ENCODE data around the gene MICAL3.
"Not testable (repeated sequence)": the region's sequence is repeated elsewhere in the genome, so short reads cannot be mapped to it uniquely, and the experiment has no call there.

The MICAL3 gene

DNA sequence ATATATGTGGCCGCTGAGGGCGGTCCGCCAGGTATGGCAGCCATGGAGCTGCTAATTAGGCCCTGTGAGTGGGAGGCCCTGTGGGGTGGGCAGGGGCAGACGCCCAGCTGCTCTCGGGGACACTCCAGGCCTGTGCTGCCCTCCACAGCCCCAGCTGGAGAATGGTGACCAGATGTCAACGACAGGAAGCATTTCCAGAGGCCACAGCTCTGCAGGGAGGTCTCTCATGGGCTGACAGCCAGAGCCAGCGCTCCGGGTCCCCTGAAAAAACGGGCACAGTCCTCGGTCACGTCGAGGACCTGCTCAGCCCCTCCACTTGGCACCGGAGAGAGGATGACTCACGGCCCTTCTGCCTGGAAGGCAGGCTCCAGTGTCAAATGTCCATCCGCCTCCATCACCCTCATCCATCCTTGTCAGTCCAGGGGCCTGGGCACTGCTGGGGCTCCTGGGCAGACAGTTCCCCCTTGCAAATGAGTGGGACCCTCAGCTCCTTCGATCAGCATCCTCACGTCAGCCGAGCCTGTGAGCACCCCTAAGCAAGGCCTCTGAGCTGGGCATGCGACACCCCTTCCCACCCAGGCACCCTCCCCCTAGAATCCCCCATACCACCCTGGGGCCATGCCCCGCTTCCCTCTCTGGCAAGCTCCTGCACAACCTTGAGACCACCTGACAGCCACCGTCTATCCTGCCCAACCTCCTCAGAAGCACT, 252.0 kb downstream of the MICAL3 start:
- peaks cover 8% of the 10 kb centered on the region for H3K4me1 ChIP-seq (ENCODE audit: insufficient read depth, insufficient read length)
- peaks cover 4% of the 10 kb centered on the region for H3K27me3 ChIP-seq (ENCODE audit: insufficient read depth, insufficient read length)
- DNase-seq (ENCODE audit: low read depth, low spot score) = no peak
- peaks cover 5% of the 10 kb centered on the region for H3K36me3 ChIP-seq (ENCODE audit: insufficient read depth, insufficient read length, low read length)
- no peaks in the 10 kb centered on the region for H3K9me3 ChIP-seq (ENCODE audit: insufficient read depth, low read length)
- TF ChIP-seq ZNF274 (IDR thresholded peaks at IDR 0.05; ENCODE audit: low read depth, low read length) = no peak
- TF ChIP-seq SUZ12 (IDR thresholded peaks at IDR 0.05; ENCODE audit: extremely low read depth, insufficient read depth, insufficient read length) = no peak
- no peak for TF ChIP-seq YY1 (IDR thresholded peaks at IDR 0.05; ENCODE audit: insufficient read depth, insufficient read length)
- no peak overlapping the region for H3K9ac ChIP-seq (ENCODE audit: insufficient read length, low read depth)
- H3K4me3 ChIP-seq (ENCODE audit: insufficient read length, low read depth) = no peak overlapping the region

DNA sequence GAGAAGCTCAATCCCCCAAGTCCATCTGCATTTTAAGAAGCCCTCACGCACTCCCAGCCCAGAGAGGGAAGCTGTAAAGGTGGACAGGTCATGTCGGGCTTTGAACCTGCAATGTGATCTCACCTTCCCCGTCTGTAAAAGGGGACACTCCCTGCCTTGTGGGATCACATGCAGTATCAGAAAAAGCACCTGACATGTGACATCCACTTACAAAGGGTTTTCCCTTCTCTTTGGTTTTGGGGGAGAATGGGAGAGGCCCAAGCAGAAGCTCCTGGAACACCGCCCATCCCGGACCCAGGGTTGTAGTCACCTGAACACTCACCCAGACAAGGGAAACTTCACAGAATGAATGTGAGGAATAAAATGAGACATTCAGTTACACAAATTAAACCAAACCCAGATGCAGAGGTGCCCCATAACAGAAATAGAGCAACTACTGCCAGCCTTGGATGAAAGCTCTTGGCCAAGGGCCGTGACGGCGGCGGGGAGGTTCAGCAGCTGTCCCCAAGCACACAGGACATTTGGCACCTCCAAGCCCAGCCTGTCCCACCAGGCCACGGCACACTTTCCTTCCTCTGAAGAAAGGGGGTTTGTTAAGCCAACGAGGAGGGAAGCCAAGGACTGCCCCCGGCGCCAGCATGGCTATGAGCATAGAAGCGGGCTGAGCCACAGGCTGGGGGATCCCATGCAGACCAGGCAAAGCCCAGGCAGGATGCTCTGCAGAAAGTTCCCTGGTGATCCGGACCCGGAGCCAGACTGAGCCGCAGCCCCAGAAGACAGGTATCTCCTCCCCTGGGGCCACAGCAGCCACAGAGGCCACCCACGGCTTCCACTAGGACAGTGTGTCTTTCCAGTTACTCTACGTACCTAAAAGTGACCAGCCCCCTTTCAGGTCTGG, 253.9 kb downstream of the MICAL3 start:
- Histone ChIP-seq H3K4me3 (ENCODE audit: insufficient read length, low read depth) (no peak overlapping the region), H3K9me3 (ENCODE audit: insufficient read depth, low read length) (no peaks in the 10 kb centered on the region), H3K4me1 (ENCODE audit: insufficient read depth, insufficient read length) (peaks cover 4% of the 10 kb centered on the region), H3K27me3 (ENCODE audit: insufficient read depth, insufficient read length) (peaks cover 4% of the 10 kb centered on the region), H3K9ac (ENCODE audit: insufficient read length, low read depth) (no peak overlapping the region), H3K36me3 (ENCODE audit: insufficient read depth, insufficient read length, low read length) (peaks cover 5% of the 10 kb centered on the region)
- no peak for TF ChIP-seq YY1 (IDR thresholded peaks at IDR 0.05; ENCODE audit: insufficient read depth, insufficient read length)
- DNase-seq (ENCODE audit: low read depth, low spot score) = no peak

DNA sequence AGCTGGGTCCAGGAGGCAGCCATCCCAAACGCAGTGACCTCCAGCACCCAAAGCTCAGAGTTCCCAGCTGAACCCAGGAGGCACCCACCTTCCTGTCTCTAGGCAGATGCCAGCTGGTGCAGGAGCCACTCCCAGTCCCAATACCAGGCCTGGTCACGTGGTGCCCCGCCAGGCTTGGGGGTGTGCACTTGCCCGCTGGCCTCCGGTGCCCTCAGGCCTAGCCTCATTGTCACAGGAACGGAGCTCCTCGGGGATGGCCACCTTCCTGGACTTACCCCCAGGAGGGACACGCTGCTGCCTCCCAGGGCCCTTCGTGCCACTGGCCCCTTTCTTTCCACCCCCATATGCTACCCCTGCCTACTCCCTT, 254.7 kb downstream of the MICAL3 start:
- H3K36me3 ChIP-seq (ENCODE audit: insufficient read depth, insufficient read length, low read length) = peaks cover 5% of the 10 kb centered on the region
- H3K9me3 ChIP-seq (ENCODE audit: insufficient read depth, low read length) = no peaks in the 10 kb centered on the region
- no peak overlapping the region for H3K9ac ChIP-seq (ENCODE audit: insufficient read length, low read depth)
- DNase-seq (ENCODE audit: low read depth, low spot score) = no peak
- TF ChIP-seq ZNF274 (IDR thresholded peaks at IDR 0.05; ENCODE audit: low read depth, low read length) (no peak), YY1 (IDR thresholded peaks at IDR 0.05; ENCODE audit: insufficient read depth, insufficient read length) (no peak), SUZ12 (IDR thresholded peaks at IDR 0.05; ENCODE audit: extremely low read depth, insufficient read depth, insufficient read length) (no peak)
- no peak overlapping the region for H3K4me3 ChIP-seq (ENCODE audit: insufficient read length, low read depth)
- peaks cover 4% of the 10 kb centered on the region for H3K4me1 ChIP-seq (ENCODE audit: insufficient read depth, insufficient read length)
- peaks cover 4% of the 10 kb centered on the region for H3K27me3 ChIP-seq (ENCODE audit: insufficient read depth, insufficient read length)

DNA sequence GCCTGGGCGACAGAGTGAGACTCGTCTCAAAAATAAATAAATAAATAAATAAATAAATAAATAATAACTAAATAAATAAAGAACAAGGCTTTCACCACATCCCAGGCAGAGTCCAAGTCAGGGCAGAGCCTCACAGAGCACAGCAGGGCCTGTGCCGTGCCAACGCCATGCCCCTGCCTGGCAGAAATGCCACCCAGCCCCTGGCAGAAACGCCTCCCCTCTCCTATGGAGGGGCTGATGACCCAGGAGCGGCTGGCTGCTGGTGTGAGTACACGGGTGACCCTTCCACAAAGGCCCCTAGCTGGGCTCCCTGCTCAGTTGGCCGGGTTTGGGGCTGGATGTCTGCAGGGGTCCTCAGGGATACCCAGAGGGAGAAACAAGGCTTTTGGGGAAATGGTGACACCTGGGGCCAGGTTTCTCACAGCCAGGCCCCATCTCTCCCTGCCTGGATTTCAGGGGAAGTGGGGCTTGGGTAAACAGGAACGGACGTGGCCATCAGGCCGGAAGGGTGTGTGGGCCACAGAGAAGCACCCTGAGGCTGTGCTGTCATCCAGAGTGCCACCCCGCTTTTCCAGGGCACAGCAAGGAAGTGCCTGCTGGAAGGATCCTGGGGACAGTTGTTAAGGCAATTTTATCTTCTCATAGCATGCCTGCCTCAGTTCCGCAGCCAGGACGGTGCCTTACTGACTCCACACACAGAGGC, 255.2 kb downstream of the MICAL3 start:
- H3K9me3 ChIP-seq (ENCODE audit: insufficient read depth, low read length) = no peaks in the 10 kb centered on the region
- no peak for TF ChIP-seq SUZ12 (IDR thresholded peaks at IDR 0.05; ENCODE audit: extremely low read depth, insufficient read depth, insufficient read length)
- no peak for TF ChIP-seq ZNF274 (IDR thresholded peaks at IDR 0.05; ENCODE audit: low read depth, low read length)
- TF ChIP-seq YY1 (IDR thresholded peaks at IDR 0.05; ENCODE audit: insufficient read depth, insufficient read length) = no peak
- H3K4me1 ChIP-seq (ENCODE audit: insufficient read depth, insufficient read length) = peaks cover 4% of the 10 kb centered on the region
- DNase-seq (ENCODE audit: low read depth, low spot score) = no peak
- H3K9ac ChIP-seq (ENCODE audit: insufficient read length, low read depth) = no peak overlapping the region
- no peak overlapping the region for H3K4me3 ChIP-seq (ENCODE audit: insufficient read length, low read depth)
- H3K27me3 ChIP-seq (ENCODE audit: insufficient read depth, insufficient read length) = peaks cover 4% of the 10 kb centered on the region
- H3K36me3 ChIP-seq (ENCODE audit: insufficient read depth, insufficient read length, low read length) = peaks cover 5% of the 10 kb centered on the region

DNA sequence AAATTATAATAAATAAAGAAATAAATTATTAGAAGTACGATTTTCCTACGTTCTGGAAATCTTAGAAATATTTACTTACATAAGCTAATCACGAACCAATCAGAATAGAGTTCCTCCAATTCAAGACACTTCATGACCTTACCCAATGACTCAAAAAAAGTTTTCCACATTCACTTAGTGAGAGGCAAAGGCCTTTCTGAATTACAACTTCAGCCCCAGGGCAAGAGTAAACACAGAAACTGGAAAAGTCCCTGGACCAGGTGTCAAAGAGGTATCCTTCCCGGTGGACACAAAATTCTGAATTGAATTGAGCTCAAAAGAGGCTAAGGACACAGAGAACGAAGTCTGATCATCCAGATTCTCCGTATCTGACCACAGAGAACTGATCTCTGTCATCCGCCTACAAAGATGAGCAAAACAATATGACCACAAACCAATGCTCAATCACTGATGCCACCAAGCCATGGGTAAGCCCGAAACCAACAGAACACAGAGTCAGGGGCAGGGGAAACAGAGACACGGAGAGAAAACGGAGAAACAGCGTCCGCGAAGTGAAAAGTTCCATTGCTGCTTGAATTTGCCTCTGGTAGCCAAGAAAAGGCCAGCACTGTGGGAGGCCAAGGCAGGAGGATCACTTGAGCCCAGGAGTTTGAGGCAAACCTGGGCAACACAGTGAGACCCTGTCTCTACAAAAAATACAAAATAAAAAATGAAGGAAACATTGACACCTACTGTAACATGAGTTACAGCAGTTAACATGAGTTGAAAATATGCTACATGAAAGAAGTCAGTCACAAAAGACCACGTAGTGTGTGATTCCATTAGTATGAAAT, 256.9 kb downstream of the MICAL3 start:
- DNase-seq (ENCODE audit: low read depth, low spot score) = no peak
- Histone ChIP-seq H3K9ac (ENCODE audit: insufficient read length, low read depth) (no peak overlapping the region), H3K27me3 (ENCODE audit: insufficient read depth, insufficient read length) (no peaks in the 10 kb centered on the region), H3K9me3 (ENCODE audit: insufficient read depth, low read length) (no peaks in the 10 kb centered on the region), H3K4me1 (ENCODE audit: insufficient read depth, insufficient read length) (no peaks in the 10 kb centered on the region), H3K36me3 (ENCODE audit: insufficient read depth, insufficient read length, low read length) (peaks cover 5% of the 10 kb centered on the region), H3K4me3 (ENCODE audit: insufficient read length, low read depth) (no peak overlapping the region)
- TF ChIP-seq ZNF274 (IDR thresholded peaks at IDR 0.05; ENCODE audit: low read depth, low read length) = no peak
- no peak for TF ChIP-seq SUZ12 (IDR thresholded peaks at IDR 0.05; ENCODE audit: extremely low read depth, insufficient read depth, insufficient read length)
- TF ChIP-seq YY1 (IDR thresholded peaks at IDR 0.05; ENCODE audit: insufficient read depth, insufficient read length) = no peak

DNA sequence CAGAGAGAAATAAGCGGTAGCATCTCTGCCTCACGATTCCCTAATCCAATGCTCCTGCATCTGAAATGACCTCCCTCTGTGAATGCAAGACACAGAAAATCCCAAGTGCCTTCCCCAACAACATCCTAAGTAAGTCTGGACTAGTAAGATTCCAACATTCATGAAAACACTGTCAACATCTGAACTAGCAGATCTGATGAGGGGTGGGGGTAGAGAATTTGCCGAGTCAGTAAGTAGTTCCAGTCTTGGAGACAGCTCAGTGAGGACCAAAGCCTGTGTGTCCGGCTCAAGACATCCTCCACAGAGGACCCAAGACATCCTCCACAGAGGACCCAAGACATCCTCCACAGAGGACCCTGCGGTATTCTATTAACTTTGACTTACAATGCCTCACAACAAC, 259.5 kb downstream of the MICAL3 start:
- not testable (repeated sequence) for H3K27me3 ChIP-seq (ENCODE audit: insufficient read depth, insufficient read length); H3K4me3 ChIP-seq (ENCODE audit: insufficient read length, low read depth); DNase-seq (ENCODE audit: low read depth, low spot score); H3K9me3 ChIP-seq (ENCODE audit: insufficient read depth, low read length); H3K4me1 ChIP-seq (ENCODE audit: insufficient read depth, insufficient read length); H3K9ac ChIP-seq (ENCODE audit: insufficient read length, low read depth); H3K36me3 ChIP-seq (ENCODE audit: insufficient read depth, insufficient read length, low read length)

Data from NT2/D1 (cell line).